ENCODE measurements around the gene ETFA. TPM values are rescaled to one million over a fixed set of nuclear protein-coding genes. Genes with fewer than 3 reads are reported as not detected.
A peak's percentile ranks its signal among the peaks of the same experiment; 100 is the strongest.

ETFA gene
- total RNA-seq, 1 donor from 2014 or later, result 144 TPM

GRCh38 chr15:76239786-76240185, 71.5 kb downstream of the ETFA start:
- Mint-ChIP-seq H3K36me3 (ENCODE audit: unreplicated experiment) (no peaks in the 10 kb centered on the region), H3K4me3 (ENCODE audit: unreplicated experiment) (no peak overlapping the region)

GRCh38 chr15:76236350-76236749, 74.9 kb downstream of the ETFA start:
- no peaks in the 10 kb centered on the region for H3K9me3 Mint-ChIP-seq (ENCODE audit: unreplicated experiment)
- H3K4me1 Mint-ChIP-seq (ENCODE audit: low read depth, unreplicated experiment), result peaks cover 11% of the 10 kb centered on the region
- H3K4me3 Mint-ChIP-seq (ENCODE audit: unreplicated experiment), result no peak overlapping the region
- no peaks in the 10 kb centered on the region for H3K27me3 Mint-ChIP-seq (ENCODE audit: unreplicated experiment)
- no peak overlapping the region for H3K27ac Mint-ChIP-seq (ENCODE audit: unreplicated experiment)
- H3K36me3 Mint-ChIP-seq (ENCODE audit: unreplicated experiment), result no peaks in the 10 kb centered on the region
- TF ChIP-seq CTCF (IDR thresholded peaks at IDR 0.05; ENCODE audit: partially characterized antibody, unreplicated experiment), result no peak
- no peak for DNase-seq

More at GRCh38 chr15:76239786-76240185, 71.5 kb downstream of the ETFA start:
- TF ChIP-seq CTCF (IDR thresholded peaks at IDR 0.05; ENCODE audit: partially characterized antibody, unreplicated experiment), result no peak
- Mint-ChIP-seq H3K9me3 (ENCODE audit: unreplicated experiment) (no peaks in the 10 kb centered on the region), H3K4me1 (ENCODE audit: low read depth, unreplicated experiment) (peaks cover 11% of the 10 kb centered on the region), H3K27ac (ENCODE audit: unreplicated experiment) (peak overlapping the region; percentile 48), H3K27me3 (ENCODE audit: unreplicated experiment) (no peaks in the 10 kb centered on the region)
- no peak for DNase-seq

DNA sequence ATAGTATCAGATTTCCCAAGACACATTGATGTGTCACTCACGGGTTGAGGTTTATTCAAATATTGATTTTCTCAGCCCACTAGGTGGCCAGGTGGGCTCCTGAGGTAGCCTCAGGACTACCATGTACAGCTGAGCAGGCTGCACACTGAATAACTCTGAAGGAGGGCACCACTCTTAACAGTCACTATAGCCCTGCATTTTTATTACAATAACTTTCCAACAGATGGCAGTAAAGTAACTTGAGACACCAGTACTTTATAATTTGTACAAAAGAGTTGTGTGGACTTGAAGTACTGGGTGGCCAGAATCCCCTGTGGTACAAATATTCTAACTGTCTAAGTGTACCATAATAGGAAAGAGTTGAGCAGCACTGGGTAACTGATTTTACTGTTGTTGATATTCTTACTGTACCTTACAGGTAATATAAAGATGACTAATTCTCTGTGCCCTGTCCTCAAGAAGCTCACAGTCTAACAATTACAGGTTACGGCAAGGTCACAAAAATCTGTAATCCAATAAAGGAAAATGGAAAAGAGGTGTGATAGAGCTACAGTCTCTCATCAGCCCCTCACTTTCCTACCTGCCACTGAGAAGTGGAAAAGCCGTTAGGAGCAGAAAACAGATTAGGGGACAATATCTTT, 76.0 kb downstream of the ETFA start:
- no peaks in the 10 kb centered on the region for H3K36me3 Mint-ChIP-seq (ENCODE audit: unreplicated experiment)
- H3K4me3 Mint-ChIP-seq (ENCODE audit: unreplicated experiment), result no peak overlapping the region
- DNase-seq, result no peak
- H3K27me3 Mint-ChIP-seq (ENCODE audit: unreplicated experiment), result no peaks in the 10 kb centered on the region
- no peaks in the 10 kb centered on the region for H3K9me3 Mint-ChIP-seq (ENCODE audit: unreplicated experiment)
- TF ChIP-seq CTCF (IDR thresholded peaks at IDR 0.05; ENCODE audit: partially characterized antibody, unreplicated experiment), result peak; percentile 27
- H3K27ac Mint-ChIP-seq (ENCODE audit: unreplicated experiment), result no peak overlapping the region
- H3K4me1 Mint-ChIP-seq (ENCODE audit: low read depth, unreplicated experiment), result peaks cover 10% of the 10 kb centered on the region

DNA sequence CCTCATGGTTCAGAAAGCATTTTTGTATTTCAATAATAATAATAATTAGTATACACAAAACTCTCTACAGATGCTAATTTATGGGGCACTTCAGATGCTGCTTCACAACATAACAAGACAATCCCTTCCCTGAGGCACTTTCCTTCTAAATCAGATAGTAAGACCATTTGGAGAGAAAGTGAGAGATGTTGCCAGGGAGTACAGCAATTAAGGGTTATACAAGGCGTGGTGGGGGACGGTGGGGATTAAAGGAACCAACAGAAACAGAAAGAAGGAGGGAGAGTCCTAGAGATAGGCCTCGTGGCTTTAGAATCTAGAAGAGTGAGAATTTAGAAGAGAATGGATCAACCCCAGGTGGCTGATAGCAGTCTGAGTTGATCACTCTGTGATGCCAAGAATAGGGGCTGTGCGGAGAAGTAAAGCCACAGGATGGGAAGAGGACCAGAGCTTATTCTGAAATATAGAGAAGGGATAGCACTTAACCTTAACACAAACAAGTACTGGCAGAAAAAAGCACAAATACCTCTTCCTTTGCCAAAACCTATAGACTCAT, 76.9 kb downstream of the ETFA start:
- DNase-seq, result no peak
- Mint-ChIP-seq H3K27me3 (ENCODE audit: unreplicated experiment) (no peaks in the 10 kb centered on the region), H3K4me1 (ENCODE audit: low read depth, unreplicated experiment) (peaks cover 4% of the 10 kb centered on the region), H3K4me3 (ENCODE audit: unreplicated experiment) (peak overlapping the region; percentile 6), H3K36me3 (ENCODE audit: unreplicated experiment) (no peaks in the 10 kb centered on the region), H3K27ac (ENCODE audit: unreplicated experiment) (peak overlapping the region; percentile 18), H3K9me3 (ENCODE audit: unreplicated experiment) (no peaks in the 10 kb centered on the region)
- no peak for TF ChIP-seq CTCF (IDR thresholded peaks at IDR 0.05; ENCODE audit: partially characterized antibody, unreplicated experiment)

GRCh38 chr15:76233921-76234320, 77.3 kb downstream of the ETFA start:
- H3K4me3 Mint-ChIP-seq (ENCODE audit: unreplicated experiment), result no peak overlapping the region
- H3K36me3 Mint-ChIP-seq (ENCODE audit: unreplicated experiment), result no peaks in the 10 kb centered on the region
- TF ChIP-seq CTCF (IDR thresholded peaks at IDR 0.05; ENCODE audit: partially characterized antibody, unreplicated experiment), result no peak
- peaks cover 4% of the 10 kb centered on the region for H3K4me1 Mint-ChIP-seq (ENCODE audit: low read depth, unreplicated experiment)
- H3K9me3 Mint-ChIP-seq (ENCODE audit: unreplicated experiment), result peaks cover 1% of the 10 kb centered on the region
- H3K27me3 Mint-ChIP-seq (ENCODE audit: unreplicated experiment), result no peaks in the 10 kb centered on the region
- DNase-seq, result no peak
- H3K27ac Mint-ChIP-seq (ENCODE audit: unreplicated experiment), result no peak overlapping the region
